ENCODE measurements around the gene ZDHHC7.

ZDHHC7 gene

DNA sequence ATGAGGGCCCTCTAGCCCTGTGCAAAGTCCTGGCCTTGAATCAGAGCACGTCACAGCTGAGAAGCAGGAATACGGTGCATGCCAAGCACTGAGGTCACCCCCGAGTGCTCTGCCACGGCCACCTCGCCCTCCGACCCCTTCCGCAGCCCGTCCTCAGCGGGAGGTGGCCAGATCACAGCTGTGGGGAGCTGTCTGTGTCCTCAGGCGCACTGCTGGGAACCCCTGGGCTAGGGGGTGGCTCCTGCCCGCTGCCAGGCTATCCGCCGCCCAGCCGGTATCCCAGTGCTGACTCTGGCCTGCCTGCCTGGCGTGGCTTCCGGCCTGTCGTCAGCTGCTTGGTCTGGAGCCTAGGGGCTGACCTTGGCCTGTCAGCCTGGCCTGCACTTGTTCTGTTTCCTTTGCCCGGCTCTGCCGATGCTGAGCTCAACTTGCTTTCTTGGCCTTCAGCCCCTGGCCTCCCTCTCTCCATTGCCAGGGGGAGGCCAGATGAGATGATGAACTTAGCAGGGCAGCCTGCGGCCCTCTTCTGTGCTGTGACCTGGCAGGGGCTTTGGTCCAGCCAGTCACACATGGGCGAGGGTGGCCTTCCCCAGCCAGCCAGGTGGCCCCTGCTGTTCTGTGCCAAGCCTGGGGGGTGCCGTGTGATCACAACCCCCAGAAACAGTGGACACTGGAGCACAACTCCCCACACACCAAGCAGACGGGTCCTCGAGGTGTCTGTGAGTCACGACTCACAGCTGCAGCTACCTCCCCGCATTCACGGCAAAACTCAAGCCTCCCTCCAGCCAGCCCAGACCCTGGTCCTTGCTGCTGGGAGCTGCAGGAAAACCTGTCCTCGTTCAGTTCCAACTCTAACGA, 77.3 kb downstream of the ZDHHC7 start:
- no peak for DNase-seq

- peak; percentile 78 to 90 for DNase-seq
Observed at GRCh38 chr16:84932681-84933080, 78.7 kb downstream of the ZDHHC7 start.

GRCh38 chr16:84931506-84931905, 79.8 kb downstream of the ZDHHC7 start:
- DNase-seq, result no peak

DNA sequence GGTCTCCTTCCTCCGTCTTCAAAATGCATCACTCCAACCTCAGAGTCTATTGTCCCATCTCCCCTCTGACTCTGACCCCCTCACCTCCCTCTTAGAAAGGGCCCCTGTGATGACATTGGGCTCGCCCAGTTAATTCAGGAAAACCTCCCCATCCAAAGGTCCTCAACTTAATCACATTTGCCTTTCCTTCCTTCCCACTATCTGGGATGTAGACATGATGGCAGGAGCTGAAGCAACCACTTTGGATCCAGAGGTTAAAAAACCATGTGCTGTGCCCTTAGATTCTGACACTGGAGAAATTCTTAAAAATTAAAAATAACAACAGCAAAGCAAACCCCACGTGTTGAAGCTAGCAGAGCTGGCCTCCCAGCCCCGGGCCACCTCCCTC, 80.2 kb downstream of the ZDHHC7 start:
- no peak for DNase-seq

GRCh38 chr16:84930298-84931106, 80.8 kb downstream of the ZDHHC7 start:
- no peak for DNase-seq

DNA sequence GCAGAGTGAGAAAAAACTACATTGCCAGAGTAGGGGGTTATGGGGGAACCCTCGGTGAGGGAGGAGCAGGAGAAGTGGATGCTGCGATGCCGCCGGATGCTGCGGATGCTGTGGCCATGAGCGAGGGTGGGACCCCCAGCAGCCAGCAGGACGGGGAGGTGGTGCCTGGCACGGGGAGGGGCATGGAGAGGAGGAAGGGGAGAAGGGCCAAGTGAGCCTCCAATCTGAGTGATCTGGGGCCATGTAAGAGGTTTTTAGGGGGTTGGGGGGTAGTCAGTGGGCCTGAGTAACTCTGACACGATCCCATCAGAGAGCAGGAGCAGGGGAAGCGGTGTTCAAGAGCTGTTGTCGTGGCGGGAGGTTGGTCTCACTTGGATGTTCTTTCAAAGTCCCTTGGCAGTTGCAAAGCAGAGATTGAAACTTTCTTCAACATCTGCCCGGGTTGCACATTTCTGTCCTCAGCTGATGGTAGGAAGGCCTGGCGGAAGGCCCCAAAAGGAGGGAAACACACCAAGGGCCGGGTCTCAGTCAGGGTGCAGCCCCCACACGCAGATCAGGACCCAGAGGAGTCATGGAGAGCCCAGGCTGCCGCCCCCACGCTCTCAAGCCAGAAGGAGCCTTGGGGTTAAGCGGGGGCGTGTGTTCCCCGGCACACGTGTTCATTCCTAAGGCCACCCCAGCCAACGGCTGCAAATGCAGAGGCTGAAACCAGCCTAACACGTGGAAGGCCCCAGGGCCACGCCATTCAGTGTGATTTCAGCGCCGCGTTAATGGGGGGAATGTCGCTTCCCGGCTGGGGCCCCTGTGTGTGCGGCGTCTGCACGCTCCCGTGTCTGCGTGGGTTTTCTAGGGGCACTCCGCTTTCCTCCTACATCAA, 81.7 kb downstream of the ZDHHC7 start:
- DNase-seq, result no peak

GRCh38 chr16:84928679-84929420, 82.5 kb downstream of the ZDHHC7 start:
- DNase-seq, result no peak

- no peak for DNase-seq
Observed at GRCh38 chr16:84927621-84928591, 83.4 kb downstream of the ZDHHC7 start.

DNA sequence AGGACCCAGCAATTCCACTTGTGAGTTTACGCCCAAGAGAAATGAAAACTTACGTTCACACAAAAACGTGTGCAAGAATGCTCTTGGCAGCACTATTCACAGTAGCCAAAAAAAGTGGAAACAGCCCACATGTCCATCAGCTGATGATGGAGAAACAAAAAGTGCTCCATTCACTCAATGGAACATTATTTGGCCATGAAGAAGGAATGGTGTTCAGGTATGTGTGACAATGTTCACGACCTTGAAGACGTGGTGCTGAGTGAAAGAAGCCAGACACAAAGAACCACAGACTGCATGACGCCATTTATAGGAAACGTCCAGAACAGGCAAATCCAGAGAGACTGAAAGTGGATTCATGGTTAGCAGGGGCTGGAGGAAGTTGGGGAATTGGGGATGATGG, 84.9 kb downstream of the ZDHHC7 start:
- DNase-seq, result no peak

GRCh38 chr16:84925773-84926372, 85.5 kb downstream of the ZDHHC7 start:
- DNase-seq, result no peak

- DNase-seq, result peak; percentile 30 to 50
Observed at GRCh38 chr16:84925092-84925772, 86.1 kb downstream of the ZDHHC7 start.

- no peak for DNase-seq
Observed at GRCh38 chr16:84924331-84925091, 86.8 kb downstream of the ZDHHC7 start.

Data from NCI-H524 (cell line).